Natural killer cell (primary cell): Measurements from ENCODE around the gene EYS. TPM values are rescaled to one million over a fixed set of nuclear protein-coding genes. Genes with fewer than 3 reads are reported as not detected.

Experiments used
- ATAC-seq, 3 donors: fragments of 150-1000 bp in 2 of 3; fragments of 200-7000 bp in 1 of 3; cut with Tn5 transposase; 1 replicate in 1 of 3; 2 replicates in 2 of 3; pipeline ENCODE4 v1.10.0; 2021; ENCODE audit warnings: mild to moderate bottlenecking in 2 of 3, moderate library complexity in 2 of 3
- DNase-seq, 2 donors: peaks; one replicate each; pipeline versions ENCODE4 v3.0.0 to v3.0.0-alpha.2; 2013 to 2021; ENCODE audit warnings: mixed read lengths in 1 of 2
- H3K27ac ChIP-seq: one replicate; pipeline ENCODE4 v1.5.1; 2013; ENCODE audit warnings: mild to moderate bottlenecking, low read length
- H3K27me3 ChIP-seq: one replicate; pipeline ENCODE4 v1.6.1; 2013; ENCODE audit warnings: low read length; ENCODE audit not compliant: control insufficient read depth, insufficient read depth
- H3K36me3 ChIP-seq: one replicate; pipeline ENCODE4 v1.6.1; 2013; ENCODE audit warnings: low read length; ENCODE audit not compliant: control insufficient read depth, insufficient read depth
- H3K4me1 ChIP-seq: one replicate; pipeline ENCODE4 v1.6.1; 2013; ENCODE audit warnings: low read length; ENCODE audit not compliant: control insufficient read depth, insufficient read depth
- H3K4me3 ChIP-seq: one replicate; pipeline ENCODE4 v1.5.1; 2013; ENCODE audit warnings: low read length
- H3K9me3 ChIP-seq: one replicate; pipeline ENCODE4 v1.6.1; 2013; ENCODE audit warnings: low read length; ENCODE audit not compliant: control insufficient read depth, insufficient read depth
- H3K27ac Mint-ChIP-seq, 2 donors: one replicate each; pipeline ENCODE4 v1.8.0; 2022; ENCODE audit warnings: mild to moderate bottlenecking in 2 of 2, mixed read lengths in 2 of 2, moderate library complexity in 1 of 2
- H3K27me3 Mint-ChIP-seq, 2 donors: one replicate each; pipeline ENCODE4 v1.8.0; 2022; ENCODE audit warnings: low read depth in 2 of 2, mixed read lengths in 2 of 2
- H3K36me3 Mint-ChIP-seq: one replicate; pipeline ENCODE4 v1.8.0; 2022; ENCODE audit warnings: mixed read lengths
- H3K4me1 Mint-ChIP-seq, 2 donors: one replicate each; pipeline ENCODE4 v1.8.0; 2022; ENCODE audit warnings: mixed read lengths in 2 of 2
- H3K4me3 Mint-ChIP-seq: one replicate; pipeline ENCODE4 v1.8.0; 2022; ENCODE audit warnings: mild to moderate bottlenecking, moderate library complexity, mixed read lengths
- H3K9me3 Mint-ChIP-seq, 2 donors: one replicate each; pipeline ENCODE4 v1.8.0; 2022; ENCODE audit warnings: mixed read lengths in 2 of 2
- WGBS: methylation state at CpG from one replicate; pipeline ENCODE4 v1.1.7; 2013; ENCODE audit warnings: missing lambda C conversion rate; ENCODE audit not compliant: insufficient coverage; 5-methylcytosine and 5-hydroxymethylcytosine counted together
- intact Hi-C: fragments of 100-400 bp; cut with micrococcal nuclease; formaldehyde crosslinking; loops from one replicate; pipeline ENCODE4 v1.14.2; 2022
- total RNA-seq, 4 donors: library from RNA; stranded (reverse); fragments of 120-200 nt in 1 of 4; gene quantifications; one replicate each; pipeline versions ENCODE4 v1.2.3 to v1.2.4, GENCODE V29; 2013 to 2022
- TF ChIP-seq, protein P1 (sequence below): fragments of 200-600 bp; IDR thresholded peaks from one replicate; pipeline ENCODE4 v1.8.0; 2022; ENCODE audit warnings: antibody characterized with exemption

The EYS gene
- total RNA-seq, 3 donors from 2014 or later (not counting 1 experiment from before 2014, with no cell fraction given), result 0.55 TPM; not detected in 2

DNA sequence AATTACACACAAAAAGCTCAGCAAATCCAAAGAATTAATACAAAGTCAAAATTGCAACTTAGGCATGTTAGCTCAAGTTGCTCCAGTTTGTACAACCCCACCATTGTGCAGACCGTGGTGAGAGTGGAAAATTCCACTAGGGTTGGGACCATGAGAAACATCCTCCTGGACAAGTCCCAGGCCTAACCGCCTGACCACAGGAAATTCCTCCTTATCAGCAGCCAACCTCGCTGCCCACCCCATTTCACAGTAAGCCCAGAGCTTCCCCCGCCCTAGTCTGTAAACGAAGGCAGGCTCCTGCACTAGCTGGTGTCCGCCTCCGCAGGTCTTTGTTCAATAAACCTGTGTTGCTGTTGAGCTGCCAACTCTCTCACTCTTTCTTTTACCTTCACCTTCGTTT is 1023.3 kb downstream of the EYS start:
- Mint-ChIP-seq H3K4me1 (no peaks in the 10 kb centered on the region), H3K4me3 (no peak overlapping the region), H3K9me3 (peaks cover 11 to 23% of the 10 kb centered on the region in 2 donors), H3K27me3 (no peaks in the 10 kb centered on the region), H3K27ac (no peak overlapping the region), H3K36me3 (no peaks in the 10 kb centered on the region)
- DNase-seq (no peak), ATAC-seq (no peak)
- WGBS, result 81% methylated on average over 7 of the region's 8 CpGs
- Histone ChIP-seq H3K9me3 (peaks cover 9% of the 10 kb centered on the region), H3K27me3 (no peaks in the 10 kb centered on the region), H3K4me3 (no peak overlapping the region), H3K36me3 (no peaks in the 10 kb centered on the region), H3K4me1 (no peaks in the 10 kb centered on the region), H3K27ac (no peak overlapping the region)
- TF ChIP-seq, protein P1, sequence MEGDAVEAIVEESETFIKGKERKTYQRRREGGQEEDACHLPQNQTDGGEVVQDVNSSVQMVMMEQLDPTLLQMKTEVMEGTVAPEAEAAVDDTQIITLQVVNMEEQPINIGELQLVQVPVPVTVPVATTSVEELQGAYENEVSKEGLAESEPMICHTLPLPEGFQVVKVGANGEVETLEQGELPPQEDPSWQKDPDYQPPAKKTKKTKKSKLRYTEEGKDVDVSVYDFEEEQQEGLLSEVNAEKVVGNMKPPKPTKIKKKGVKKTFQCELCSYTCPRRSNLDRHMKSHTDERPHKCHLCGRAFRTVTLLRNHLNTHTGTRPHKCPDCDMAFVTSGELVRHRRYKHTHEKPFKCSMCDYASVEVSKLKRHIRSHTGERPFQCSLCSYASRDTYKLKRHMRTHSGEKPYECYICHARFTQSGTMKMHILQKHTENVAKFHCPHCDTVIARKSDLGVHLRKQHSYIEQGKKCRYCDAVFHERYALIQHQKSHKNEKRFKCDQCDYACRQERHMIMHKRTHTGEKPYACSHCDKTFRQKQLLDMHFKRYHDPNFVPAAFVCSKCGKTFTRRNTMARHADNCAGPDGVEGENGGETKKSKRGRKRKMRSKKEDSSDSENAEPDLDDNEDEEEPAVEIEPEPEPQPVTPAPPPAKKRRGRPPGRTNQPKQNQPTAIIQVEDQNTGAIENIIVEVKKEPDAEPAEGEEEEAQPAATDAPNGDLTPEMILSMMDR, result no peak
- intact Hi-C loops, result no loop called here

DNA sequence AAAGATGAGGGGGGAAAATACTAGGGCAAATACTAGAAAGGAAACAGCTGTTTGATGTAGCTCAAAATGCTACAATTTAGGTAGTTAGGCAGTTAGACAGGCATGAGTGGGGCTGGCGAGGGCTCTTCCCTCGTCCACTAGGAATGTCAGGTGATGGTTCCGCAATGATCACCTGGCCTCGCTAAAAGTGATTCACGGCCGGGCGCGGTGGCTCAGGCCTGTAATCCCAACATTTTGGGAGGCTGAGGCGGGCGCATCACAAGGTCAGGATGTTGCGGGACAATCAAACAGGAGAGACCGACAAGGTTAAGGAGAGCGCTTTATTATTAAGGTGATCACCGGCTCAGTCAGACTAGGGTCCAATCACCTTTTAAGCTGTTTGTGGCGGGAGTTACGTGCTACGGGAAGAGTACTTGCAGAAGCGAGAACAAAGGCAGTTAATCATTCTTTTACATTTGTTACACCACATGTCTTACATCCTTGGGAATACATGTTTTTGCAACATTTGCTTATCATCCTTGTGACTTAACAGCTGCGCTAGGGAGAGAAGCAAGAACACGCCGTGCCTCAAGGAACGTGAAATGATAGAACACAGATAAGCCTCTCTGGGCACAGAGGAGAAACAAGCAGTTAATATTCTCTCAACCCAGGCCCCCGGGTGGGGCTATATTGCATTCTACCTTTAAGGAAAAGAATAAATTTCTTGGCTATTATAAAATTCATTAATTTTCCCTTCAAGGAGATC is 1025.4 kb downstream of the EYS start:
- Mint-ChIP-seq H3K36me3 (no peaks in the 10 kb centered on the region), H3K4me3 (no peak overlapping the region)
- H3K9me3 ChIP-seq, result peaks cover 9% of the 10 kb centered on the region

DNA sequence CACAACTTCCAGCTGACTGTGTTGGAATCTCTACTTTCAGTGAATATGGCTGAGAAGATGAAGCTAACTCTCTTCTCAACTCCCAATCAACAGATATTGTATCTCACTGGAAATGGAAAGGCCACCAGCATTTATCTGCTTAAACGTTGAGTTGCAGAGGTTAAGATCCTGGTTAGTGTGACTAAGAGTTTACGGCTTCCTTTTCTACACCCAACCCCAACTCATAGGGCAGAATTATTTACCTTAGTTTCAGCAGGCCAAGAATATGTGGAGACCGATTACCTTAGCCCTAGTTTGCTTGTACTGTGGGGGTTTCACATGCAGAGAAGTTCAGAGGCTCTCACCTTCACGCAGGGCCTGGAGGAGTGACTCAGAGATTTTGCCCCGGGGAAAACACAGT is 1026.6 kb downstream of the EYS start:
- Mint-ChIP-seq H3K4me3 (no peak overlapping the region), H3K27me3 (no peaks in the 10 kb centered on the region), H3K36me3 (no peaks in the 10 kb centered on the region), H3K27ac (no peak overlapping the region), H3K9me3 (peaks cover 6 to 19% of the 10 kb centered on the region in 2 donors), H3K4me1 (no peaks in the 10 kb centered on the region)
- TF ChIP-seq, protein P1, result no peak
- no peak for ATAC-seq
- no peak overlapping the region for H3K27ac ChIP-seq
- no peaks in the 10 kb centered on the region for H3K4me1 ChIP-seq
- intact Hi-C loops, result no loop called here
- peaks cover 9% of the 10 kb centered on the region for H3K9me3 ChIP-seq
- WGBS, result 100% methylated on average over 1 of the region's 5 CpGs
- no peak overlapping the region for H3K4me3 ChIP-seq
- no peak for DNase-seq
- H3K27me3 ChIP-seq, result no peaks in the 10 kb centered on the region
- H3K36me3 ChIP-seq, result no peaks in the 10 kb centered on the region

More for the DNA sequence above, 1025.4 kb downstream of the EYS start:
- Histone ChIP-seq H3K36me3 (no peaks in the 10 kb centered on the region), H3K4me3 (no peak overlapping the region), H3K27ac (no peak overlapping the region), H3K27me3 (no peaks in the 10 kb centered on the region), H3K4me1 (no peaks in the 10 kb centered on the region)
- H3K27ac Mint-ChIP-seq, result no peak overlapping the region
- H3K27me3 Mint-ChIP-seq, result no peaks in the 10 kb centered on the region
- intact Hi-C loops, result no loop called here
- peaks cover 8 to 22% of the 10 kb centered on the region in 2 donors for H3K9me3 Mint-ChIP-seq
- no peaks in the 10 kb centered on the region for H3K4me1 Mint-ChIP-seq
- TF ChIP-seq, protein P1, result no peak
- no peak for ATAC-seq
- no peak for DNase-seq
- 96% methylated on average over 22 of the region's 23 CpGs for WGBS

DNA sequence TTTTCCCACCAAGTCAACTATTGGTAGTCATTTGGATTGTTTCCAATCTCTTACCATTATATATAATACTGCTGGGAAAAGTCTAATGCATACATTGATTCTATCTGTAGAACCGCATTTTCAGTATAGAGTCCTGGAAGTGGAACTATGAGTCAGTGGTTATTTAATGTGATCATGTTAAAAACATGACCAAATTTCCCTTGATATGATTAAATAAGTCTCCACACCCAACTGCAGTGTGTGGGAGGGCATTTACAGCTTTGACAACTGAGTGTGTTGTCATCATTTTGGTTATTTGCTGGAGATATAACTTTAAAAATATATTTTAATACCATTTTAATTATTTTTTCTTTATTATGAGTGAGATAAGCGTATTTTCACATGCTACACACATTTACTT is 1027.6 kb downstream of the EYS start:
- H3K27me3 ChIP-seq, result no peaks in the 10 kb centered on the region

More for the DNA sequence above, 1027.6 kb downstream of the EYS start:
- WGBS, result no CpG with 5 or more reads among the region's 2 CpGs
- Mint-ChIP-seq H3K4me3 (no peak overlapping the region), H3K4me1 (no peaks in the 10 kb centered on the region), H3K9me3 (peaks cover 8 to 17% of the 10 kb centered on the region in 2 donors), H3K27me3 (no peaks in the 10 kb centered on the region), H3K36me3 (no peaks in the 10 kb centered on the region), H3K27ac (no peak overlapping the region)
- ATAC-seq (no peak), DNase-seq (no peak)
- no peaks in the 10 kb centered on the region for H3K4me1 ChIP-seq
- no peak overlapping the region for H3K4me3 ChIP-seq
- TF ChIP-seq, protein P1, result no peak
- no peak overlapping the region for H3K27ac ChIP-seq
- intact Hi-C loops, result no loop called here
- peaks cover 9% of the 10 kb centered on the region for H3K9me3 ChIP-seq
- no peaks in the 10 kb centered on the region for H3K36me3 ChIP-seq
